DMS53 treated with DMSO at 0.1 percent for 48 hours (cell line): ENCODE results near the gene SERHL2.
"Not testable (repeated sequence)": the region's sequence is repeated elsewhere in the genome, so short reads cannot be mapped to it uniquely, and the experiment has no call there.

Experiments used
- DNase-seq: peaks from one replicate; lab custom pipeline; 2025; ENCODE audit not compliant: unreplicated experiment; lab: John Stamatoyannopoulos, UW

The SERHL2 gene

GRCh38 chr22:42603427-42603826 lies 49.7 kb downstream of the SERHL2 start:
- no peak for DNase-seq

- DNase-seq: no peak
Observed at GRCh38 chr22:42604403-42604802, 50.6 kb downstream of the SERHL2 start.

- DNase-seq: not testable (repeated sequence)
Observed at GRCh38 chr22:42607641-42608040, 53.9 kb downstream of the SERHL2 start.

GRCh38 chr22:42608136-42608822 lies 54.5 kb downstream of the SERHL2 start:
- DNase-seq: no peak

- no peak for DNase-seq
Observed at GRCh38 chr22:42608823-42609361, 55.1 kb downstream of the SERHL2 start.

- DNase-seq: no peak
Observed at GRCh38 chr22:42610186-42610585, 56.4 kb downstream of the SERHL2 start.

GRCh38 chr22:42611051-42611450 lies 57.3 kb downstream of the SERHL2 start:
- DNase-seq: no peak

GRCh38 chr22:42612336-42612735 lies 58.6 kb downstream of the SERHL2 start:
- no peak for DNase-seq

GRCh38 chr22:42613872-42614301 lies 60.1 kb downstream of the SERHL2 start:
- no peak for DNase-seq

- peak; percentile 83 for DNase-seq
Observed at GRCh38 chr22:42614312-42615091, 60.7 kb downstream of the SERHL2 start, which contains the start of gene POLDIP3. Gene POLDIP3 (minus strand): TSS chr22:42614883. CDS start chr22:42614857, 26 bp downstream.

- DNase-seq: peak; percentile 69
Observed at GRCh38 chr22:42615092-42615859, 61.5 kb downstream of the SERHL2 start.

GRCh38 chr22:42615860-42616175 lies 62.1 kb downstream of the SERHL2 start:
- peak; percentile 53 for DNase-seq

GRCh38 chr22:42617155-42617983 lies 63.6 kb downstream of the SERHL2 start:
- DNase-seq: no peak

- DNase-seq: no peak
Observed at GRCh38 chr22:42619261-42620063, 65.7 kb downstream of the SERHL2 start.

- DNase-seq: no peak
Observed at GRCh38 chr22:42620084-42620483, 66.3 kb downstream of the SERHL2 start.

GRCh38 chr22:42621505-42622002 lies 67.8 kb downstream of the SERHL2 start:
- no peak for DNase-seq

- DNase-seq: no peak
Observed at GRCh38 chr22:42622061-42622710, 68.4 kb downstream of the SERHL2 start.

- DNase-seq: no peak
Observed at GRCh38 chr22:42623301-42623751, 69.6 kb downstream of the SERHL2 start.
